ENCODE results near the gene HOXC12.

Gene HOXC12

DNA sequence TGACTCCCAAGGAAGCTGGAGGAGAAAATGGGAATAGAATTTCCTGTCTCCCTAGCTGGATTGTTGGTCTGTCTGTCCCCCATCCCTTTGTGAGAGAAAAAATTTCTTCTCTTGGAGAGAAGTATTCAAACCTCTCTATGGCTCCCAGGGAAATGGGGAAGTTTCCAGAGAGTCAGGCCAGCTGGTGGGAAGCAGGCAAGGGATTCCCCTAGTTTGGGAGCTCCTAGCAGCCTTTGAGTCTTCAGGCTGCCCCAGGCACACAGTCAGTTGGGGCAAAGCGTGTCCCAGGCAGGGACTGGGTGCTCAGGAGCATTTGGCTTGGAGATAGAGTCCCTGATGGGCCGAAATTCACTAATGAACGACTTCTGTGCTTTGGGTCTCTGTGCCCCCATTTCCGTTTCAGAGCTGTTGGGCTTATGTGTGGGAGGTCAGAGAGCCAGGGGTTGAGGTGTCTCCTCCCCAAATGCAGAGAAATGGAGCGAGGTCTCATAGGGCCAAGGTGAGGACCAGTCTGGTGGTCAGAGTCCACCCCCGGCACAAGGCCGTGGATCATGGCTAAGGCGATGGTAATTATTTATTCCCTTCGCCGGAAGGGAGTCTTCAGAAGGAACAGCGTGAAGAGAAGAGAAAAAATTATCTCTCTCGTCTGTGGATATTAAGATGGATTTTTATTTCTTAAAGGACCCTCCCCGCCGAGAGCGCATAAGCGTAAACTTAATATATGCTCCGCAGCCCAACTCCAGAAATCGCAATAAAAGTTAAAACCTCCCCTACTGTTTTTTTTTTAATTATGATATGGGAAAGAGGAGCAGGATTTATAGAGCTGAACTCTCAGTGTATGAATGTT, 38.7 kb downstream of the HOXC12 start:
- H3K4me1 ChIP-seq (ENCODE audit: control insufficient read depth, insufficient read depth, low read length) = peaks cover 44% of the 10 kb centered on the region
- H3K27ac ChIP-seq (ENCODE audit: extremely low read depth, low read depth, low read length) = no peak overlapping the region; the same call in 1 of the 2 replicates
- CTCF ChIA-PET = interaction anchor here (1.7 to 3.0 kb wide), 3 partner anchors 9 to 247 kb away, joined by 5 to 25 read pairs (median 10); partner anchors contain the start of gene HOXC10
- POLR2A ChIA-PET = interaction anchor here (0.6 kb wide), 1 partner anchor 24 kb away, joined by 5 read pairs; no protein-coding TSS in a partner anchor
- no peaks in the 10 kb centered on the region for H3K36me3 ChIP-seq (ENCODE audit: control insufficient read depth in 2 of 2, insufficient read depth in 1 of 2, low read length in 2 of 2)
- H3K9me3 ChIP-seq (ENCODE audit: control insufficient read depth, insufficient read depth, low read depth, low read length) = no peaks in the 10 kb centered on the region
- TF ChIP-seq ZNF132 (tag by site-specific recombination; IDR thresholded peaks at IDR 0.05; ENCODE audit: borderline replicate concordance) = no peak
- TF ChIP-seq ZNF26 (tag by site-specific recombination; IDR thresholded peaks at IDR 0.05) = no peak
- peak; percentile 69 for TF ChIP-seq IKZF3 (tag by site-specific recombination; IDR thresholded peaks at IDR 0.05)
- no peak for TF ChIP-seq ZNF830 (tag by site-specific recombination; IDR thresholded peaks at IDR 0.05; ENCODE audit: low read depth)
- TF ChIP-seq ZNF514 (tag by site-specific recombination; IDR thresholded peaks at IDR 0.05) = no peak
- no peak for TF ChIP-seq ZNF580 (tag by site-specific recombination; IDR thresholded peaks at IDR 0.05)
- TF ChIP-seq, protein P1, sequence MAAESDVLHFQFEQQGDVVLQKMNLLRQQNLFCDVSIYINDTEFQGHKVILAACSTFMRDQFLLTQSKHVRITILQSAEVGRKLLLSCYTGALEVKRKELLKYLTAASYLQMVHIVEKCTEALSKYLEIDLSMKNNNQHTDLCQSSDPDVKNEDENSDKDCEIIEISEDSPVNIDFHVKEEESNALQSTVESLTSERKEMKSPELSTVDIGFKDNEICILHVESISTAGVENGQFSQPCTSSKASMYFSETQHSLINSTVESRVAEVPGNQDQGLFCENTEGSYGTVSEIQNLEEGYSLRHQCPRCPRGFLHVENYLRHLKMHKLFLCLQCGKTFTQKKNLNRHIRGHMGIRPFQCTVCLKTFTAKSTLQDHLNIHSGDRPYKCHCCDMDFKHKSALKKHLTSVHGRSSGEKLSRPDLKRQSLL (tag by site-specific recombination; IDR thresholded peaks at IDR 0.05) = peak; percentile 89
- no peak for TF ChIP-seq ZBTB8A (tag by site-specific recombination; IDR thresholded peaks at IDR 0.05)
- no peak for TF ChIP-seq ZNF555 (tag by site-specific recombination; conservative IDR thresholded peaks at IDR 0.05)
- no peak for TF ChIP-seq ZNF341 (tag by site-specific recombination; IDR thresholded peaks at IDR 0.05; ENCODE audit: low read depth)
- TF ChIP-seq, protein P2, sequence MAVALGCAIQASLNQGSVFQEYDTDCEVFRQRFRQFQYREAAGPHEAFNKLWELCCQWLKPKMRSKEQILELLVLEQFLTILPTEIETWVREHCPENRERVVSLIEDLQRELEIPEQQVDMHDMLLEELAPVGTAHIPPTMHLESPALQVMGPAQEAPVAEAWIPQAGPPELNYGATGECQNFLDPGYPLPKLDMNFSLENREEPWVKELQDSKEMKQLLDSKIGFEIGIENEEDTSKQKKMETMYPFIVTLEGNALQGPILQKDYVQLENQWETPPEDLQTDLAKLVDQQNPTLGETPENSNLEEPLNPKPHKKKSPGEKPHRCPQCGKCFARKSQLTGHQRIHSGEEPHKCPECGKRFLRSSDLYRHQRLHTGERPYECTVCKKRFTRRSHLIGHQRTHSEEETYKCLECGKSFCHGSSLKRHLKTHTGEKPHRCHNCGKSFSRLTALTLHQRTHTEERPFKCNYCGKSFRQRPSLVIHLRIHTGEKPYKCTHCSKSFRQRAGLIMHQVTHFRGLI (tag by site-specific recombination; IDR thresholded peaks at IDR 0.05) = 0 out of 2 replicates have a peak, but pooled peaks have one; percentile 9
- TF ChIP-seq ZNF280C (tag by site-specific recombination; IDR thresholded peaks at IDR 0.05) = no peak
- no peak for TF ChIP-seq ZNF473 (tag by site-specific recombination; IDR thresholded peaks at IDR 0.05)
- no peak for TF ChIP-seq KLF9 (tag by site-specific recombination; IDR thresholded peaks at IDR 0.05; ENCODE audit: low read depth)
- no peak for TF ChIP-seq SCRT1 (tag by site-specific recombination; IDR thresholded peaks at IDR 0.05; ENCODE audit: borderline replicate concordance)
- no peak for TF ChIP-seq ZXDB (tag by site-specific recombination; IDR thresholded peaks at IDR 0.05)
- TF ChIP-seq, protein P3, sequence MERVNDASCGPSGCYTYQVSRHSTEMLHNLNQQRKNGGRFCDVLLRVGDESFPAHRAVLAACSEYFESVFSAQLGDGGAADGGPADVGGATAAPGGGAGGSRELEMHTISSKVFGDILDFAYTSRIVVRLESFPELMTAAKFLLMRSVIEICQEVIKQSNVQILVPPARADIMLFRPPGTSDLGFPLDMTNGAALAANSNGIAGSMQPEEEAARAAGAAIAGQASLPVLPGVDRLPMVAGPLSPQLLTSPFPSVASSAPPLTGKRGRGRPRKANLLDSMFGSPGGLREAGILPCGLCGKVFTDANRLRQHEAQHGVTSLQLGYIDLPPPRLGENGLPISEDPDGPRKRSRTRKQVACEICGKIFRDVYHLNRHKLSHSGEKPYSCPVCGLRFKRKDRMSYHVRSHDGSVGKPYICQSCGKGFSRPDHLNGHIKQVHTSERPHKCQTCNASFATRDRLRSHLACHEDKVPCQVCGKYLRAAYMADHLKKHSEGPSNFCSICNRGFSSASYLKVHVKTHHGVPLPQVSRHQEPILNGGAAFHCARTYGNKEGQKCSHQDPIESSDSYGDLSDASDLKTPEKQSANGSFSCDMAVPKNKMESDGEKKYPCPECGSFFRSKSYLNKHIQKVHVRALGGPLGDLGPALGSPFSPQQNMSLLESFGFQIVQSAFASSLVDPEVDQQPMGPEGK (tag by site-specific recombination; IDR thresholded peaks at IDR 0.05) = peak; percentile 13; the same call in 1 of the 2 replicates
- no peak for TF ChIP-seq ZNF112 (tag by site-specific recombination; IDR thresholded peaks at IDR 0.05)
- TF ChIP-seq OVOL3 (tag by site-specific recombination; IDR thresholded peaks at IDR 0.05) = no peak
- no peak for TF ChIP-seq ZNF560 (tag by site-specific recombination; IDR thresholded peaks at IDR 0.05; ENCODE audit: borderline replicate concordance)
- TF ChIP-seq INSM2 (tag by site-specific recombination; IDR thresholded peaks at IDR 0.05) = no peak
- TF ChIP-seq HOXC10 (CRISPR knock-in tag; IDR thresholded peaks at IDR 0.05) = no peak
- no peak overlapping the region for H3K4me3 ChIP-seq (ENCODE audit: low read depth, low read length)

Measured in HEK293 (cell line).